ENCODE results near the gene THEM4. TPM values are rescaled to one million over a fixed set of nuclear protein-coding genes. Genes with fewer than 3 reads are reported as not detected.
"Not testable (repeated sequence)": the region's sequence is repeated elsewhere in the genome, so short reads cannot be mapped to it uniquely, and the experiment has no call there.

THEM4 gene
- total RNA-seq, 1 experiment from 2014 or later, result 10.9 TPM

DNA sequence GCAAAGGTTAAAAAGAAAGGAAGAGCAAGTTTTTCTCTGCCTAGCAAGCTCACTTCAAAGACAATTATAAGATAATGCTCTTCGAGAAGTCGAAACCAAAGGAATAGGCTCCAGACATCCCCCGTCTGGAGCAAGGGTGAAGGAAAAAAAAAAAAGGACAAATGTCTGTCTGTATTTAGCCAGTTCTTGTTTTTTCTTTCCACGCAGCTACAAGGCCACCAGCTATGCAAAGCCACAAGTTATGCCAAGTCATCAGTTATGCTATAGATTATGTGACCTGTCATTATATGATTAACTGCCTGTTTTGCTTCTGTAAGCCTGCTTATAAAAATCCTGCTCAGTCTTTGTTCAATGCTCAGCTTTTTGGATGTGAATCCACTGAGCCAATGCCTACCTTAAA, 53.4 kb downstream of the THEM4 start (continued):
- TF ChIP-seq, protein P1, sequence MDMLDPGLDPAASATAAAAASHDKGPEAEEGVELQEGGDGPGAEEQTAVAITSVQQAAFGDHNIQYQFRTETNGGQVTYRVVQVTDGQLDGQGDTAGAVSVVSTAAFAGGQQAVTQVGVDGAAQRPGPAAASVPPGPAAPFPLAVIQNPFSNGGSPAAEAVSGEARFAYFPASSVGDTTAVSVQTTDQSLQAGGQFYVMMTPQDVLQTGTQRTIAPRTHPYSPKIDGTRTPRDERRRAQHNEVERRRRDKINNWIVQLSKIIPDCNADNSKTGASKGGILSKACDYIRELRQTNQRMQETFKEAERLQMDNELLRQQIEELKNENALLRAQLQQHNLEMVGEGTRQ (CRISPR knock-in tag; IDR thresholded peaks at IDR 0.05), result no peak

DNA sequence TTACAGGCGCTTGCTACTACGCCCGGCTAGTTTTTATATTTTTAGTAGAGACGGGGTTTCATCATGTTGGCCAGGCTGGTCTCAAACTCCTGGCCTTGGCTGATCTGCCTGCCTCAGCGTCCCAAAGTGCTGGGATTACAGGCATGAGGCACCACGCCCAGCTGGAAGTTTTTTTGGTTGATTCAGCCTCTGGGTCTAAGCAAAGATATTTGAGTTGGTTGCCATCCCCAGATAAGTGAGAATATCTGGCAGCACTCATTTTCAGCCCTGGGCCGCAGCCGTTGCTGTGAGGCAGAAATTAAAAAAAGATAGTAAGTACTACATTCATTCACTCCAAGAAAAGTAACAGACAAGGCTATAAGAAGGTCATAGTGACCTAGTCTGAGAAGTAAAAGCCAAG, 53.8 kb downstream of the THEM4 start:
- DNase-seq (ENCODE audit: low spot score); ATAC-seq; H3K36me3 Mint-ChIP-seq; H3K9me3 Mint-ChIP-seq; H3K4me1 Mint-ChIP-seq; POLR2A ChIA-PET; H3K27ac Mint-ChIP-seq; H3K4me3 Mint-ChIP-seq: not testable (repeated sequence)
- CTCF ChIA-PET, result interaction anchor here (0.7 to 1.0 kb wide), 3 partner anchors 19 to 179 kb away, joined by 3 to 4 read pairs (median 3); no protein-coding TSS in a partner anchor
- peaks cover 54% of the 10 kb centered on the region for H3K27me3 Mint-ChIP-seq (ENCODE audit: low read depth)

DNA sequence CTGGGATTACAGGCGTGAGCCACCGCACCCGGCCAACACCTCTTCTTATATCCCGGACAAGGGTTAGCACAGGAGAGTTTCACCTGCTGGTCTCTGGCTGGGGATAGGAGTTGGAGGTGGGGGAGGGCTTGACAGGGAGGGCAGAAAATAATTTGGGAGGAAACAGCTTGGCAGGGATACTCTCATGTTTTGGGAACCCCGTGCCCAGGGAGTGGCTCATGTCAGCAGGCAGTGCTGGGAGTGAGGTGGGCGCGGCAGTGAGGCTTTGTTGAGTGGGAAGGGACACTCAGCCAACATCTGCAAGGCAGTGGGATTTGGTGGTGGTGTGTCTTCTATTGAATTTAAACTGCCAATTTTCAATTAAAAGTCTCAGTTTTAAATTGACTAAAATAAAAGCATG, 54.7 kb downstream of the THEM4 start:
- Mint-ChIP-seq H3K4me3 (no peak overlapping the region), H3K27ac (no peak overlapping the region), H3K36me3 (no peaks in the 10 kb centered on the region), H3K4me1 (no peaks in the 10 kb centered on the region), H3K9me3 (no peaks in the 10 kb centered on the region), H3K27me3 (ENCODE audit: low read depth) (peaks cover 45% of the 10 kb centered on the region)
- no peak for DNase-seq (ENCODE audit: low spot score)
- CTCF ChIA-PET, result interaction anchor here (1.7 kb wide), 1 partner anchor 15 kb away, joined by 4 read pairs; the partner anchor contains the start of gene C2CD4D
- no peak for TF ChIP-seq ZNF138 (CRISPR knock-in tag; conservative IDR thresholded peaks at IDR 0.05)
- TF ChIP-seq TP53 (CRISPR knock-in tag; IDR thresholded peaks at IDR 0.05), result no peak
- no peak for TF ChIP-seq ZNF121 (CRISPR knock-in tag; IDR thresholded peaks at IDR 0.05)
- TF ChIP-seq, protein P2, sequence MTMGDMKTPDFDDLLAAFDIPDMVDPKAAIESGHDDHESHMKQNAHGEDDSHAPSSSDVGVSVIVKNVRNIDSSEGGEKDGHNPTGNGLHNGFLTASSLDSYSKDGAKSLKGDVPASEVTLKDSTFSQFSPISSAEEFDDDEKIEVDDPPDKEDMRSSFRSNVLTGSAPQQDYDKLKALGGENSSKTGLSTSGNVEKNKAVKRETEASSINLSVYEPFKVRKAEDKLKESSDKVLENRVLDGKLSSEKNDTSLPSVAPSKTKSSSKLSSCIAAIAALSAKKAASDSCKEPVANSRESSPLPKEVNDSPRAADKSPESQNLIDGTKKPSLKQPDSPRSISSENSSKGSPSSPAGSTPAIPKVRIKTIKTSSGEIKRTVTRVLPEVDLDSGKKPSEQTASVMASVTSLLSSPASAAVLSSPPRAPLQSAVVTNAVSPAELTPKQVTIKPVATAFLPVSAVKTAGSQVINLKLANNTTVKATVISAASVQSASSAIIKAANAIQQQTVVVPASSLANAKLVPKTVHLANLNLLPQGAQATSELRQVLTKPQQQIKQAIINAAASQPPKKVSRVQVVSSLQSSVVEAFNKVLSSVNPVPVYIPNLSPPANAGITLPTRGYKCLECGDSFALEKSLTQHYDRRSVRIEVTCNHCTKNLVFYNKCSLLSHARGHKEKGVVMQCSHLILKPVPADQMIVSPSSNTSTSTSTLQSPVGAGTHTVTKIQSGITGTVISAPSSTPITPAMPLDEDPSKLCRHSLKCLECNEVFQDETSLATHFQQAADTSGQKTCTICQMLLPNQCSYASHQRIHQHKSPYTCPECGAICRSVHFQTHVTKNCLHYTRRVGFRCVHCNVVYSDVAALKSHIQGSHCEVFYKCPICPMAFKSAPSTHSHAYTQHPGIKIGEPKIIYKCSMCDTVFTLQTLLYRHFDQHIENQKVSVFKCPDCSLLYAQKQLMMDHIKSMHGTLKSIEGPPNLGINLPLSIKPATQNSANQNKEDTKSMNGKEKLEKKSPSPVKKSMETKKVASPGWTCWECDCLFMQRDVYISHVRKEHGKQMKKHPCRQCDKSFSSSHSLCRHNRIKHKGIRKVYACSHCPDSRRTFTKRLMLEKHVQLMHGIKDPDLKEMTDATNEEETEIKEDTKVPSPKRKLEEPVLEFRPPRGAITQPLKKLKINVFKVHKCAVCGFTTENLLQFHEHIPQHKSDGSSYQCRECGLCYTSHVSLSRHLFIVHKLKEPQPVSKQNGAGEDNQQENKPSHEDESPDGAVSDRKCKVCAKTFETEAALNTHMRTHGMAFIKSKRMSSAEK (CRISPR knock-in tag; IDR thresholded peaks at IDR 0.05; ENCODE audit: borderline replicate concordance), result no peak
- TF ChIP-seq, protein P3, sequence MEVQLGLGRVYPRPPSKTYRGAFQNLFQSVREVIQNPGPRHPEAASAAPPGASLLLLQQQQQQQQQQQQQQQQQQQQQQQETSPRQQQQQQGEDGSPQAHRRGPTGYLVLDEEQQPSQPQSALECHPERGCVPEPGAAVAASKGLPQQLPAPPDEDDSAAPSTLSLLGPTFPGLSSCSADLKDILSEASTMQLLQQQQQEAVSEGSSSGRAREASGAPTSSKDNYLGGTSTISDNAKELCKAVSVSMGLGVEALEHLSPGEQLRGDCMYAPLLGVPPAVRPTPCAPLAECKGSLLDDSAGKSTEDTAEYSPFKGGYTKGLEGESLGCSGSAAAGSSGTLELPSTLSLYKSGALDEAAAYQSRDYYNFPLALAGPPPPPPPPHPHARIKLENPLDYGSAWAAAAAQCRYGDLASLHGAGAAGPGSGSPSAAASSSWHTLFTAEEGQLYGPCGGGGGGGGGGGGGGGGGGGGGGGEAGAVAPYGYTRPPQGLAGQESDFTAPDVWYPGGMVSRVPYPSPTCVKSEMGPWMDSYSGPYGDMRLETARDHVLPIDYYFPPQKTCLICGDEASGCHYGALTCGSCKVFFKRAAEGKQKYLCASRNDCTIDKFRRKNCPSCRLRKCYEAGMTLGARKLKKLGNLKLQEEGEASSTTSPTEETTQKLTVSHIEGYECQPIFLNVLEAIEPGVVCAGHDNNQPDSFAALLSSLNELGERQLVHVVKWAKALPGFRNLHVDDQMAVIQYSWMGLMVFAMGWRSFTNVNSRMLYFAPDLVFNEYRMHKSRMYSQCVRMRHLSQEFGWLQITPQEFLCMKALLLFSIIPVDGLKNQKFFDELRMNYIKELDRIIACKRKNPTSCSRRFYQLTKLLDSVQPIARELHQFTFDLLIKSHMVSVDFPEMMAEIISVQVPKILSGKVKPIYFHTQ (CRISPR knock-in tag; IDR thresholded peaks at IDR 0.05), result no peak
- TF ChIP-seq PRRX2 (CRISPR knock-in tag; IDR thresholded peaks at IDR 0.05), result no peak
- no peak for TF ChIP-seq NFYB (CRISPR knock-in tag; conservative IDR thresholded peaks at IDR 0.05; ENCODE audit: low read depth)
- no peak for TF ChIP-seq CREB1 (CRISPR knock-in tag; IDR thresholded peaks at IDR 0.05)
- no peak for TF ChIP-seq ATF1 (CRISPR knock-in tag; IDR thresholded peaks at IDR 0.05)
- TF ChIP-seq, protein P4, sequence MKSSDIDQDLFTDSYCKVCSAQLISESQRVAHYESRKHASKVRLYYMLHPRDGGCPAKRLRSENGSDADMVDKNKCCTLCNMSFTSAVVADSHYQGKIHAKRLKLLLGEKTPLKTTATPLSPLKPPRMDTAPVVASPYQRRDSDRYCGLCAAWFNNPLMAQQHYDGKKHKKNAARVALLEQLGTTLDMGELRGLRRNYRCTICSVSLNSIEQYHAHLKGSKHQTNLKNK (CRISPR knock-in tag; IDR thresholded peaks at IDR 0.05), result no peak
- TF ChIP-seq, protein P5, sequence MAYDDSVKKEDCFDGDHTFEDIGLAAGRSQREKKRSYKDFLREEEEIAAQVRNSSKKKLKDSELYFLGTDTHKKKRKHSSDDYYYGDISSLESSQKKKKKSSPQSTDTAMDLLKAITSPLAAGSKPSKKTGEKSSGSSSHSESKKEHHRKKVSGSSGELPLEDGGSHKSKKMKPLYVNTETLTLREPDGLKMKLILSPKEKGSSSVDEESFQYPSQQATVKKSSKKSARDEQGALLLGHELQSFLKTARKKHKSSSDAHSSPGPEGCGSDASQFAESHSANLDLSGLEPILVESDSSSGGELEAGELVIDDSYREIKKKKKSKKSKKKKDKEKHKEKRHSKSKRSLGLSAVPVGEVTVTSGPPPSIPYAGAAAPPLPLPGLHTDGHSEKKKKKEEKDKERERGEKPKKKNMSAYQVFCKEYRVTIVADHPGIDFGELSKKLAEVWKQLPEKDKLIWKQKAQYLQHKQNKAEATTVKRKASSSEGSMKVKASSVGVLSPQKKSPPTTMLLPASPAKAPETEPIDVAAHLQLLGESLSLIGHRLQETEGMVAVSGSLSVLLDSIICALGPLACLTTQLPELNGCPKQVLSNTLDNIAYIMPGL (CRISPR knock-in tag; IDR thresholded peaks at IDR 0.05), result no peak
- TF ChIP-seq, protein P6, sequence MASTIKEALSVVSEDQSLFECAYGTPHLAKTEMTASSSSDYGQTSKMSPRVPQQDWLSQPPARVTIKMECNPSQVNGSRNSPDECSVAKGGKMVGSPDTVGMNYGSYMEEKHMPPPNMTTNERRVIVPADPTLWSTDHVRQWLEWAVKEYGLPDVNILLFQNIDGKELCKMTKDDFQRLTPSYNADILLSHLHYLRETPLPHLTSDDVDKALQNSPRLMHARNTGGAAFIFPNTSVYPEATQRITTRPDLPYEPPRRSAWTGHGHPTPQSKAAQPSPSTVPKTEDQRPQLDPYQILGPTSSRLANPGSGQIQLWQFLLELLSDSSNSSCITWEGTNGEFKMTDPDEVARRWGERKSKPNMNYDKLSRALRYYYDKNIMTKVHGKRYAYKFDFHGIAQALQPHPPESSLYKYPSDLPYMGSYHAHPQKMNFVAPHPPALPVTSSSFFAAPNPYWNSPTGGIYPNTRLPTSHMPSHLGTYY (CRISPR knock-in tag; IDR thresholded peaks at IDR 0.05), result no peak
- ATAC-seq, result no peak
- POLR2A ChIA-PET, result no interaction called here

Measured in WTC11 (cell line).